Ovary (tissue), 9 donors: ENCODE data around the gene ZNG1E. TPM values are rescaled to one million over a fixed set of nuclear protein-coding genes. Genes with fewer than 3 reads are reported as not detected.

Experiments used
- polyA plus RNA-seq, 2 donors: library from polyadenylated mRNA; stranded (reverse); fragments of 200-250 nt in 1 of 2; fragments of 350-450 nt in 1 of 2; fragmentation: Illumina TruSeq in 1 of 2; extraction: RNeasy Lipid Tissue Mini Kit (QIAGEN cat#74804) in 1 of 2; gene quantifications; one replicate each; pipeline ENCODE4 v1.2.3, GENCODE V29; 2013 to 2014
- total RNA-seq, 7 donors: library from RNA; depleted of rRNA in 2 of 7; stranded (reverse); fragments of >200 nt in 2 of 7; fragmentation: NEBNext Ultra II Directional in 3 of 7; extraction: Animal tissue kit (Norgen Biotek cat#: 25700) in 3 of 7; gene quantifications; one replicate each; pipeline versions ENCODE4 v1.1.0 to v1.2.4, GENCODE V29; 2016 to 2023
- donor health status: DM: no; HTN: no; CAD: no; lungs with moderate emphysema.
- donor health status: DM: no; HTN: no; CAD: no.
- donor health status: Bipolar disorder and iron deficiency.
- donor health status: DM: yes; HTN: yes; CAD: no.
- donor health status: DM: no; HTN: no; CAD: no.
- donor health status: DM: yes; HTN: yes; CAD: no.

Gene ZNG1E
- total and polyA plus RNA-seq, 9 donors, result 19.6 to 50.3 (median 36.1) TPM

Other genes starting within 250 kb of the ZNG1E start
- gene FOXD4L4, start 61.2 kb downstream of the ZNG1E start, total RNA-seq, result under 1 TPM in 2 of 7 donors, not detected in 5; 0.11 to 0.20 TPM
- not detected for gene FOXD4L4, start 61.2 kb downstream of the ZNG1E start, polyA plus RNA-seq